ENCODE results near the gene CDH13. TPM values are rescaled to one million over a fixed set of nuclear protein-coding genes. Genes with fewer than 3 reads are reported as not detected.

The CDH13 gene
- 1 to 10 TPM in 1 of 2 donors, not detected in 1; 2.7 TPM for total RNA-seq

GRCh38 chr16:82626791-82627261 is at the start of gene CDH13:
TSS of gene CDH13 (plus strand) at chr16:82626969.

GRCh38 chr16:83807710-83808572 is 1181.2 kb downstream of the CDH13 start, which contains the start of gene HSBP1:
TSS of gene HSBP1 (plus strand) at chr16:83807978. CDS start at chr16:83808077, 99 bp downstream.

Small RNA genes lying within 50 kb of the gene (small RNA-seq; reads per million reads assigned to genes)
- 0 reads per million in 2 donors for gene AC099506.2
- gene MIR3182 = 0 to 0.21 reads per million in 2 donors
- 0 reads per million in 2 donors for gene MIR8058

Measured in melanocyte of skin (primary cell).